Panc1 (cell line): Measurements from ENCODE around the gene ISCA2. TPM values are rescaled to one million over a fixed set of nuclear protein-coding genes. Genes with fewer than 3 reads are reported as not detected.

Experiments
- ATAC-seq: fragments of 200-7000 bp; cut with Tn5 transposase; 2 replicates; pipeline ENCODE4 v1.9.1; 2020; ENCODE audit warnings: mild to moderate bottlenecking, moderate library complexity
- BruUV-seq: library from RNA; stranded (reverse); fragments of 400-500 nt; replicated peaks from 2 replicates; lab custom pipeline; 2021; lab: Mats Ljungman, UMichigan
- CTCF ChIA-PET: fragments of 300-600 bp; sonication (Branson Sonifier 250); formaldehyde crosslinking; loops from one replicate; lab custom pipeline; 2022; ENCODE audit warnings: antibody characterized with exemption; lab: Charles Lee
- POLR2A ChIA-PET: fragments of 300-600 bp; sonication (Branson Sonifier 250); formaldehyde crosslinking; loops from one replicate; lab custom pipeline; 2022; ENCODE audit warnings: antibody characterized with exemption; lab: Charles Lee
- DNase-seq: peaks from one replicate; pipeline ENCODE4 v3.0.0-alpha.2; 2010; ENCODE audit warnings: low read depth, low spot score
- H3K27ac ChIP-seq: 2 replicates; pipeline ENCODE4 v1.5.1; 2011; ENCODE audit warnings: mild to moderate bottlenecking, low read length, inconsistent platforms
- H3K27me3 ChIP-seq: fragments of 200-500 bp; sonication (Bioruptor generic); 2 replicates; pipeline ENCODE4 v1.6.0; 2014; ENCODE audit warnings: low read length, inconsistent platforms; ENCODE audit not compliant: control insufficient read depth, insufficient read depth
- H3K36me3 ChIP-seq: fragments of 200-500 bp; sonication (Bioruptor generic); 2 replicates; pipeline ENCODE4 v1.5.1; 2014; ENCODE audit warnings: inconsistent platforms, mild to moderate bottlenecking, low read length, moderate library complexity; ENCODE audit not compliant: control insufficient read depth, insufficient read depth
- H3K4me1 ChIP-seq: 2 replicates; pipeline ENCODE4 v1.5.1; 2011; ENCODE audit warnings: inconsistent platforms, mild to moderate bottlenecking, low read length, moderate library complexity; ENCODE audit not compliant: control insufficient read depth, insufficient read depth
- H3K4me3 ChIP-seq, 2 experiments: 2 replicates each; pipeline ENCODE4 v1.5.1; 2011 to 2012; ENCODE audit warnings: low read depth in 2 of 2, low read length in 2 of 2, mild to moderate bottlenecking in 2 of 2, inconsistent platforms in 1 of 2, moderate library complexity in 1 of 2
- H3K9me3 ChIP-seq: fragments of 200-500 bp; sonication (Bioruptor generic); 2 replicates; pipeline ENCODE4 v1.5.1; 2014; ENCODE audit warnings: low read depth, mild to moderate bottlenecking, inconsistent platforms, low read length, moderate library complexity; ENCODE audit not compliant: control insufficient read depth, insufficient read depth
- CTCF ChIP-seq: fragments of 450-650 bp; IDR thresholded peaks from 2 replicates; pipeline ENCODE4 v1.5.1; 2017; ENCODE audit warnings: mild to moderate bottlenecking
- POLR2AphosphoS5 ChIP-seq: IDR thresholded peaks from 2 replicates; pipeline ENCODE4 v1.6.1; 2012; ENCODE audit warnings: mild to moderate bottlenecking, low read depth, low read length, moderate library complexity
- SIN3A ChIP-seq: IDR thresholded peaks from 2 replicates; pipeline ENCODE4 v1.6.1; 2012; ENCODE audit warnings: low read depth, mild to moderate bottlenecking, low read length, moderate library complexity, borderline replicate concordance; ENCODE audit not compliant: insufficient read depth
- in situ Hi-C: cut with HindIII; loops from 2 replicates; pipeline ENCODE4 v1.10.0; 2016; ENCODE audit warnings: low sequenced_read_pairs, low pct_unique_long_range_greater_than_20kb
- intact Hi-C: fragments of 100-400 bp; cut with micrococcal nuclease; formaldehyde crosslinking; loops from one replicate; pipeline ENCODE4 v1.10.0; 2022; ENCODE audit not compliant: unreplicated experiment
- total RNA-seq: library from RNA; stranded (reverse); gene quantifications from one replicate; pipeline ENCODE4 v1.2.1, GENCODE V29; 2021; ENCODE audit not compliant: unreplicated experiment
- TF ChIP-seq, protein P1 (sequence below), 2 experiments: IDR thresholded peaks; 2 replicates each; pipeline ENCODE4 v1.6.1; 2011 to 2012; ENCODE audit warnings: low read depth in 2 of 2, control low read depth in 1 of 2, low read length in 1 of 2, mild to moderate bottlenecking in 1 of 2, moderate library complexity in 1 of 2; ENCODE audit not compliant: insufficient read depth in 1 of 2

The ISCA2 gene
- total RNA-seq, 1 experiment from 2014 or later: 26.1 TPM

- POLR2A ChIA-PET: no interaction called here
- intact Hi-C loops: no loop called here
- TF ChIP-seq, protein P1, sequence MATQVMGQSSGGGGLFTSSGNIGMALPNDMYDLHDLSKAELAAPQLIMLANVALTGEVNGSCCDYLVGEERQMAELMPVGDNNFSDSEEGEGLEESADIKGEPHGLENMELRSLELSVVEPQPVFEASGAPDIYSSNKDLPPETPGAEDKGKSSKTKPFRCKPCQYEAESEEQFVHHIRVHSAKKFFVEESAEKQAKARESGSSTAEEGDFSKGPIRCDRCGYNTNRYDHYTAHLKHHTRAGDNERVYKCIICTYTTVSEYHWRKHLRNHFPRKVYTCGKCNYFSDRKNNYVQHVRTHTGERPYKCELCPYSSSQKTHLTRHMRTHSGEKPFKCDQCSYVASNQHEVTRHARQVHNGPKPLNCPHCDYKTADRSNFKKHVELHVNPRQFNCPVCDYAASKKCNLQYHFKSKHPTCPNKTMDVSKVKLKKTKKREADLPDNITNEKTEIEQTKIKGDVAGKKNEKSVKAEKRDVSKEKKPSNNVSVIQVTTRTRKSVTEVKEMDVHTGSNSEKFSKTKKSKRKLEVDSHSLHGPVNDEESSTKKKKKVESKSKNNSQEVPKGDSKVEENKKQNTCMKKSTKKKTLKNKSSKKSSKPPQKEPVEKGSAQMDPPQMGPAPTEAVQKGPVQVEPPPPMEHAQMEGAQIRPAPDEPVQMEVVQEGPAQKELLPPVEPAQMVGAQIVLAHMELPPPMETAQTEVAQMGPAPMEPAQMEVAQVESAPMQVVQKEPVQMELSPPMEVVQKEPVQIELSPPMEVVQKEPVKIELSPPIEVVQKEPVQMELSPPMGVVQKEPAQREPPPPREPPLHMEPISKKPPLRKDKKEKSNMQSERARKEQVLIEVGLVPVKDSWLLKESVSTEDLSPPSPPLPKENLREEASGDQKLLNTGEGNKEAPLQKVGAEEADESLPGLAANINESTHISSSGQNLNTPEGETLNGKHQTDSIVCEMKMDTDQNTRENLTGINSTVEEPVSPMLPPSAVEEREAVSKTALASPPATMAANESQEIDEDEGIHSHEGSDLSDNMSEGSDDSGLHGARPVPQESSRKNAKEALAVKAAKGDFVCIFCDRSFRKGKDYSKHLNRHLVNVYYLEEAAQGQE (IDR thresholded peaks at IDR 0.05; ENCODE audit: insufficient read depth in 1 of 2, low read depth in 2 of 2, low read length in 1 of 2): no peak
These were observed 24.2 kb downstream of the ISCA2 start for GRCh38 chr14:74517731-74518130.

DNA sequence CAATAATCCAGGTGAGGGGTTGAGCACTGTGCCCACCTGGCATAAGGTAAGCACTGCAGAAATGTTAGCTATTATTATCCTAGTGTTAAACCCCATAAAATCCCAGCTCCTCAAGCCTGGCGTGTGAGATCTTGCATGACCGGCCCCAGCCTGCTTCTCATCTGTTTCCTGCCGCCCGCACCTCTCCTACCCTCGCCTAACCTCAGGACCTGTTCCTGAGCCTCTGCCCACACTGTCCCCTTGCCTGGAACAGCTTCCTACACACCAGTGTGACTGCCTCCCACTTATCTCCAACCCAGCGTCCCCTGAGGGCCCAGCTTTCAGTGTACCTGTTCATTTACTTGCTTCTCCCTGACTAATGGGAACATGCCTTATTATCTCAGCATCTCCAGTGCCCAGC, 24.7 kb downstream of the ISCA2 start:
- in situ Hi-C loops: no loop called here
- H3K36me3 ChIP-seq: no peaks in the 10 kb centered on the region
- no peak overlapping the region for H3K27ac ChIP-seq
- no peaks in the 10 kb centered on the region for H3K9me3 ChIP-seq
- H3K27me3 ChIP-seq: no peaks in the 10 kb centered on the region
- TF ChIP-seq, protein P1 (IDR thresholded peaks at IDR 0.05; ENCODE audit: insufficient read depth in 1 of 2, low read depth in 2 of 2, low read length in 1 of 2): no peak
- TF ChIP-seq POLR2AphosphoS5 (no peak), CTCF (no peak), SIN3A (no peak)
- H3K4me3 ChIP-seq: no peak overlapping the region
- no TSS peak for BruUV-seq
- ChIA-PET POLR2A (no interaction called here), CTCF (no interaction called here)
- ATAC-seq (no peak), DNase-seq (no peak)
- intact Hi-C loops: no loop called here
- H3K4me1 ChIP-seq: no peaks in the 10 kb centered on the region

More at GRCh38 chr14:74517731-74518130, 24.2 kb downstream of the ISCA2 start:
- no peak for ATAC-seq
- no peaks in the 10 kb centered on the region for H3K27me3 ChIP-seq
- in situ Hi-C loops: no loop called here
- BruUV-seq: no TSS peak
- CTCF ChIA-PET: no interaction called here
- no peak overlapping the region for H3K27ac ChIP-seq
- no peaks in the 10 kb centered on the region for H3K9me3 ChIP-seq
- H3K4me1 ChIP-seq: no peaks in the 10 kb centered on the region
- no peak overlapping the region for H3K4me3 ChIP-seq
- H3K36me3 ChIP-seq: no peaks in the 10 kb centered on the region
- no peak for DNase-seq
